H9 (cell line): Measurements from ENCODE around the gene DNAJC9. TPM values are rescaled to one million over a fixed set of nuclear protein-coding genes. Genes with fewer than 3 reads are reported as not detected.

Experiments used
- DNase-seq: peaks from one replicate; pipeline ENCODE4 v3.0.0-alpha.2; 2017
- H2AFZ ChIP-seq: one replicate; pipeline ENCODE4 v1.6.1; 2013; ENCODE audit warnings: mild to moderate bottlenecking, low read length, control low read depth, moderate library complexity
- H2AK5ac ChIP-seq: 2 replicates; pipeline ENCODE4 v1.6.1; 2013; ENCODE audit warnings: low read length, control low read depth, mixed read lengths; ENCODE audit not compliant: insufficient read length
- H2BK120ac ChIP-seq: one replicate; pipeline ENCODE4 v1.6.1; 2013; ENCODE audit warnings: low read depth, mild to moderate bottlenecking, low read length, control low read depth, inconsistent platforms; ENCODE audit not compliant: poor library complexity, severe bottlenecking
- H2BK12ac ChIP-seq: 2 replicates; pipeline ENCODE4 v1.6.1; 2013; ENCODE audit warnings: low read length, control low read depth, mixed read lengths, low read depth; ENCODE audit not compliant: insufficient read length
- H2BK15ac ChIP-seq: 2 replicates; pipeline ENCODE4 v1.6.1; 2013; ENCODE audit warnings: low read depth, low read length, control low read depth
- H2BK20ac ChIP-seq: one replicate; pipeline ENCODE4 v1.6.1; 2013; ENCODE audit warnings: low read depth, mild to moderate bottlenecking, low read length, control low read depth, inconsistent platforms; ENCODE audit not compliant: poor library complexity, severe bottlenecking
- H2BK5ac ChIP-seq: 2 replicates; pipeline ENCODE4 v1.6.1; 2013; ENCODE audit warnings: low read length, control low read depth, mixed read lengths; ENCODE audit not compliant: insufficient read length
- H3K14ac ChIP-seq: 2 replicates; pipeline ENCODE4 v1.6.1; 2013; ENCODE audit warnings: low read length, control low read depth; ENCODE audit not compliant: insufficient read depth
- H3K18ac ChIP-seq: 2 replicates; pipeline ENCODE4 v1.6.1; 2013; ENCODE audit warnings: low read depth, mild to moderate bottlenecking, mixed read lengths, low read length, control low read depth; ENCODE audit not compliant: insufficient read length
- H3K23ac ChIP-seq: 2 replicates; pipeline ENCODE4 v1.6.1; 2013; ENCODE audit warnings: low read length, control low read depth, mixed read lengths, low read depth; ENCODE audit not compliant: insufficient read length
- H3K23me2 ChIP-seq: 2 replicates; pipeline ENCODE4 v1.6.1; 2013; ENCODE audit warnings: low read depth, mild to moderate bottlenecking, mixed read lengths, low read length, control low read depth; ENCODE audit not compliant: insufficient read length, poor library complexity, severe bottlenecking
- H3K27ac ChIP-seq: 2 replicates; pipeline ENCODE4 v1.5.1; 2013; ENCODE audit warnings: low read length, control low read depth, mixed read lengths, low read depth; ENCODE audit not compliant: insufficient read length
- H3K27me3 ChIP-seq: 2 replicates; pipeline ENCODE4 v1.6.1; 2013; ENCODE audit warnings: low read length, control low read depth, inconsistent platforms; ENCODE audit not compliant: insufficient read depth
- H3K4ac ChIP-seq: 2 replicates; pipeline ENCODE4 v1.6.1; 2013; ENCODE audit warnings: low read depth, mild to moderate bottlenecking, control low read depth, inconsistent platforms, low read length, moderate library complexity
- H3K4me1 ChIP-seq: 2 replicates; pipeline ENCODE4 v1.6.1; 2013; ENCODE audit warnings: low read length, control low read depth, inconsistent platforms; ENCODE audit not compliant: insufficient read depth
- H3K4me2 ChIP-seq: 2 replicates; pipeline ENCODE4 v1.6.1; 2013; ENCODE audit warnings: low read length, control low read depth, mixed read lengths; ENCODE audit not compliant: insufficient read length, insufficient read depth
- H3K56ac ChIP-seq: 2 replicates; pipeline ENCODE4 v1.6.1; 2013; ENCODE audit warnings: low read depth, mild to moderate bottlenecking, mixed read lengths, low read length, control low read depth; ENCODE audit not compliant: insufficient read length
- H3K79me1 ChIP-seq: 2 replicates; pipeline ENCODE4 v1.6.1; 2013; ENCODE audit warnings: low read depth, mild to moderate bottlenecking, moderate library complexity, low read length, control low read depth, inconsistent platforms; ENCODE audit not compliant: insufficient read depth, poor library complexity, severe bottlenecking
- H3K79me2 ChIP-seq: 2 replicates; pipeline ENCODE4 v1.6.1; 2013; ENCODE audit warnings: low read length, control low read depth, inconsistent platforms; ENCODE audit not compliant: insufficient read depth
- H3K9ac ChIP-seq: 2 replicates; pipeline ENCODE4 v1.6.1; 2013; ENCODE audit warnings: low read length, control low read depth, mixed read lengths; ENCODE audit not compliant: insufficient read length; ENCODE audit errors: extremely low read depth
- H3K9me3 ChIP-seq: one replicate; pipeline ENCODE4 v1.6.1; 2013; ENCODE audit warnings: low read depth, low read length, inconsistent platforms; ENCODE audit not compliant: control insufficient read depth
- H3T11ph ChIP-seq: one replicate; pipeline ENCODE4 v1.6.1; 2013; ENCODE audit warnings: mild to moderate bottlenecking, low read length, control low read depth, inconsistent platforms
- H4K20me1 ChIP-seq: one replicate; pipeline ENCODE4 v1.6.1; 2013; ENCODE audit not compliant: control insufficient read depth, insufficient read length, insufficient read depth
- H4K5ac ChIP-seq: 2 replicates; pipeline ENCODE4 v1.6.1; 2013; ENCODE audit warnings: low read depth, mild to moderate bottlenecking, mixed read lengths, low read length, control low read depth; ENCODE audit not compliant: insufficient read length
- H4K8ac ChIP-seq: replicated peaks from 2 replicates; pipeline ENCODE4 v1.6.1; 2013; ENCODE audit warnings: low read length, control low read depth, mixed read lengths, low read depth; ENCODE audit not compliant: insufficient read length
- H4K91ac ChIP-seq: 2 replicates; pipeline ENCODE4 v1.6.1; 2013; ENCODE audit warnings: low read depth, mild to moderate bottlenecking, moderate library complexity, mixed read lengths, low read length, control low read depth; ENCODE audit not compliant: insufficient read length
- H3K27ac Mint-ChIP-seq, 3 experiments: 2 replicates in 2 of 3; 3 replicates in 1 of 3; pipeline ENCODE4 v1.8.0; 2020 to 2021; ENCODE audit warnings: mixed read lengths in 3 of 3, mild to moderate bottlenecking in 1 of 3, moderate library complexity in 1 of 3
- H3K27me3 Mint-ChIP-seq: 2 replicates; pipeline ENCODE4 v1.8.0; 2021; ENCODE audit warnings: low read depth, mild to moderate bottlenecking, moderate library complexity, mixed read lengths
- H3K36me3 Mint-ChIP-seq, 3 experiments: 2 replicates in 2 of 3; 3 replicates in 1 of 3; pipeline ENCODE4 v1.8.0; 2020 to 2021; ENCODE audit warnings: low read depth in 3 of 3, mixed read lengths in 3 of 3; ENCODE audit not compliant: insufficient read depth in 1 of 3
- H3K4me1 Mint-ChIP-seq, 2 experiments: 2 replicates each; pipeline ENCODE4 v1.8.0; 2020; ENCODE audit warnings: mixed read lengths in 2 of 2
- H3K4me3 Mint-ChIP-seq, 2 experiments: 2 replicates in 1 of 2; 3 replicates in 1 of 2; pipeline ENCODE4 v1.8.0; 2020 to 2021; ENCODE audit warnings: mild to moderate bottlenecking in 2 of 2, mixed read lengths in 2 of 2, moderate library complexity in 1 of 2
- H3K9me3 Mint-ChIP-seq, 2 experiments: 2 replicates in 1 of 2; 3 replicates in 1 of 2; pipeline ENCODE4 v1.8.0; 2020; ENCODE audit warnings: mild to moderate bottlenecking in 2 of 2, mixed read lengths in 2 of 2, moderate library complexity in 1 of 2
- CTCF ChIP-seq: fragments of 200-600 bp; sonication (generic); conservative IDR thresholded peaks from 3 replicates; pipeline ENCODE4 v1.8.0; 2021; ENCODE audit warnings: antibody characterized with exemption, mild to moderate bottlenecking
- WGBS: extraction: QIAGEN DNeasy Blood & Tissue Kit; methylation state at CpG from one replicate; pipeline ENCODE4 v1.1.7; 2013; ENCODE audit warnings: missing lambda C conversion rate, low lambda C conversion rate, mixed read lengths; ENCODE audit not compliant: insufficient read length; ENCODE audit errors: extremely low coverage; 5-methylcytosine and 5-hydroxymethylcytosine counted together
- total RNA-seq: library from RNA; stranded (reverse); gene quantifications from 2 replicates; pipeline ENCODE4 v1.2.1, GENCODE V29; 2021

Gene DNAJC9
- total RNA-seq, 1 experiment from 2014 or later: 45.7 TPM

DNA sequence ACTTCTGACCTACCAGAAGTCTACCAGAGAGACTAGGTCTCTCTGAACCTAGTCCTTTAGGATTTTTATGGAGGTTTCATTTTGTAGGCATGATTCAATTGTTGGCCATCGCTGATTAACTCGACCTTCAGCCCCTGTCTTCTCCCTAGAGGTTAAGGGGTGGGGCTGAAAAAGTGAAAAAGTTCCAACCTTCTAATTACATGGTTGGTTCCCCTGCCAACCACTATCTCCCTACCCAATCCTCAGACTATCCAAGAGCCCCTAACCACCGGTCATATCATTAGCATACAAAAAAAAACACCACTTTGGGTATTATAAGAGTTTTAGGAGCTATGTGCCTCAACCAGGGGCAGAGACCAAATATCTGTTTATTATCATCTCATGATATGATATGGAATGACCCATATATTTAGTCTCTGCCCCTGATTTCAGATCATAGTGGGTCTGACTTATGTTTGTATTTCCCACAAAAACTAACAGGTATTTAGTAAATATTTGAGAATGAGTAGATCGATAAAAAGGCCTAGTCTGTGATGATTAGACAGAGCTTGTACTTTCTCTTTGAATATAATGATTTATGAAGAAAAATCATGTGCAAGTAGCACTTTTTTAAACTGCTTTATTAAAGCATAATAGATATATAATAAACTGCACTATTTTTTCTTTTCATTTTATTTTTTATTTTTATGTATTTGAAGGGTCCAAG lies 35.8 kb downstream of the DNAJC9 start:
- no peak overlapping the region for H4K91ac ChIP-seq
- H3K4me1 ChIP-seq: no peaks in the 10 kb centered on the region
- no CpG with 5 or more reads among the region's 4 CpGs for WGBS
- no peak overlapping the region for H2BK12ac ChIP-seq
- H2BK120ac ChIP-seq: no peak overlapping the region
- no peak for TF ChIP-seq CTCF
- H3T11ph ChIP-seq: no peak overlapping the region
- H3K23me2 ChIP-seq: no peaks in the 10 kb centered on the region
- no peak overlapping the region for H3K9ac ChIP-seq
- H2AK5ac ChIP-seq: no peak overlapping the region
- H2AFZ ChIP-seq: no peak overlapping the region
- no peak overlapping the region for H4K5ac ChIP-seq
- no peak overlapping the region for H3K27ac ChIP-seq
- no peak for DNase-seq
- Mint-ChIP-seq H3K9me3 (peaks cover 11 to 15% of the 10 kb centered on the region in 2 experiments), H3K36me3 (peaks cover 12 to 26% (median 26%) of the 10 kb centered on the region in 3 experiments), H3K27me3 (no peaks in the 10 kb centered on the region), H3K4me3 (no peak overlapping the region), H3K4me1 (no peaks in the 10 kb centered on the region), H3K27ac (no peak overlapping the region)
- no peak overlapping the region for H3K4me2 ChIP-seq
- H3K79me1 ChIP-seq: no peaks in the 10 kb centered on the region
- H3K79me2 ChIP-seq: no peaks in the 10 kb centered on the region
- H2BK20ac ChIP-seq: no peak overlapping the region
- no peaks in the 10 kb centered on the region for H3K27me3 ChIP-seq
- no peak overlapping the region for H3K23ac ChIP-seq
- H4K8ac ChIP-seq: no peak overlapping the region
- H3K18ac ChIP-seq: no peak overlapping the region
- no peak overlapping the region for H3K14ac ChIP-seq
- peaks cover 5% of the 10 kb centered on the region for H3K9me3 ChIP-seq
- H2BK5ac ChIP-seq: no peak overlapping the region
- H3K56ac ChIP-seq: no peak overlapping the region
- no peak overlapping the region for H3K4ac ChIP-seq
- no peak overlapping the region for H2BK15ac ChIP-seq
- no peaks in the 10 kb centered on the region for H4K20me1 ChIP-seq
